GM12865 (cell line): ENCODE measurements around the gene EBF3.

Source experiments
- DNase-seq: peaks from one replicate; pipeline ENCODE4 v3.0.0; 2010; ENCODE audit warnings: low read depth
- H3K4me3 ChIP-seq: 2 replicates; pipeline ENCODE4 v1.5.1; 2011; ENCODE audit warnings: mild to moderate bottlenecking, low read depth, low read length, control low read depth
- CTCF ChIP-seq: IDR thresholded peaks from 2 replicates; pipeline ENCODE4 v1.5.1; 2011; ENCODE audit warnings: low read length, control low read depth, low read depth, inconsistent platforms; ENCODE audit not compliant: insufficient read depth; ENCODE audit errors: missing control alignments

Gene EBF3

GRCh38 chr10:129978980-129979379 is 14.9 kb upstream of the EBF3 start:
- no peak for TF ChIP-seq CTCF
- no peak overlapping the region for H3K4me3 ChIP-seq
- DNase-seq: no peak

- H3K4me3 ChIP-seq: no peak overlapping the region
- DNase-seq: no peak
- TF ChIP-seq CTCF: no peak
Measured at GRCh38 chr10:129978322-129978721, 14.2 kb upstream of the EBF3 start.

- TF ChIP-seq CTCF: no peak
- no peak overlapping the region for H3K4me3 ChIP-seq
- DNase-seq: no peak
Measured at GRCh38 chr10:129977794-129978193, 13.7 kb upstream of the EBF3 start.

GRCh38 chr10:129973674-129974059 is 9.6 kb upstream of the EBF3 start:
- TF ChIP-seq CTCF: no peak
- no peak for DNase-seq
- H3K4me3 ChIP-seq: no peak overlapping the region

GRCh38 chr10:129972966-129973673 is 9.0 kb upstream of the EBF3 start:
- no peak overlapping the region for H3K4me3 ChIP-seq
- DNase-seq: no peak
- TF ChIP-seq CTCF: no peak

GRCh38 chr10:129972145-129972965 is 8.3 kb upstream of the EBF3 start:
- no peak overlapping the region for H3K4me3 ChIP-seq
- no peak for DNase-seq
- no peak for TF ChIP-seq CTCF
